Kidney (tissue), 14 donors: ENCODE measurements around the gene KIF5A. TPM values are rescaled to one million over a fixed set of nuclear protein-coding genes. Genes with fewer than 3 reads are reported as not detected.
A peak's percentile ranks its signal among the peaks of the same experiment; 100 is the strongest.

Source experiments
- DNase-seq, 5 donors: peaks; one replicate each; pipeline ENCODE4 v3.0.0-alpha.2; 2013 to 2020
- FAIRE-seq: peaks from 2 replicates; lab custom pipeline; 2012; peaks lifted over from hg19 to GRCh38; lab: Jason Lieb, UNC
- H3K27ac ChIP-seq, 2 donors: one replicate each; pipeline ENCODE4 v1.7.0; 2013; ENCODE audit warnings: low read depth in 2 of 2, low read length in 2 of 2, inconsistent platforms in 1 of 2
- H3K27me3 ChIP-seq: one replicate; pipeline ENCODE4 v1.7.1; 2013; ENCODE audit warnings: low read length, inconsistent platforms; ENCODE audit not compliant: control insufficient read depth, insufficient read depth
- H3K36me3 ChIP-seq, 3 donors: one replicate each; pipeline versions ENCODE4 v1.7.0 to v1.7.1; 2013; ENCODE audit warnings: low read length in 3 of 3, control low read depth in 1 of 3, inconsistent platforms in 1 of 3; ENCODE audit not compliant: insufficient read depth in 3 of 3, control insufficient read depth in 2 of 3
- H3K4me1 ChIP-seq, 3 donors: one replicate each; pipeline versions ENCODE4 v1.7.0 to v1.7.1; 2013; ENCODE audit warnings: low read length in 3 of 3, inconsistent platforms in 1 of 3, low read depth in 1 of 3; ENCODE audit not compliant: control insufficient read depth in 2 of 3, insufficient read depth in 2 of 3
- H3K4me3 ChIP-seq, 3 donors: one replicate each; pipeline versions ENCODE4 v1.7.0 to v1.8.1; 2013; ENCODE audit warnings: low read length in 3 of 3, control low read depth in 1 of 3, inconsistent platforms in 1 of 3
- H3K9ac ChIP-seq, 3 donors: one replicate each; pipeline versions ENCODE4 v1.7.0 to v1.7.1; 2013; ENCODE audit warnings: low read length in 3 of 3, control low read depth in 1 of 3, inconsistent platforms in 1 of 3
- H3K9me3 ChIP-seq, 3 donors: one replicate each; pipeline versions ENCODE4 v1.7.0 to v1.7.1; 2013; ENCODE audit warnings: low read length in 3 of 3, control low read depth in 1 of 3, inconsistent platforms in 1 of 3; ENCODE audit not compliant: control insufficient read depth in 2 of 3, insufficient read depth in 1 of 3
- intact Hi-C: fragments of 100-400 bp; cut with DNase I; formaldehyde crosslinking; loops from one replicate; pipeline ENCODE4 v1.11.1; 2022
- polyA plus RNA-seq: library from polyadenylated mRNA; stranded (reverse); fragments of 350-450 nt; fragmentation: Illumina TruSeq; extraction: RNeasy Lipid Tissue Mini Kit (QIAGEN cat#74804); gene quantifications from one replicate; pipeline ENCODE4 v1.2.3, GENCODE V29; 2014; ENCODE audit warnings: low read depth, low replicate concordance; ENCODE audit not compliant: insufficient read depth
- total RNA-seq: library from RNA; stranded (reverse); fragmentation: NEBNext Ultra II Directional; extraction: Animal tissue kit (Norgen Biotek cat#: 25700); gene quantifications from one replicate; pipeline ENCODE4 v1.2.1, GENCODE V29; 2021
- TF ChIP-seq, protein P1 (sequence below): IDR thresholded peaks from 3 replicates; pipeline ENCODE4 v1.5.1; 2012; ENCODE audit warnings: mild to moderate bottlenecking, moderate library complexity, borderline replicate concordance; ENCODE audit not compliant: insufficient read depth; ENCODE audit errors: extremely low read depth
- donor health status: control.
- donor health status: control.
- donor health status: control.
- donor health status: control.
- donor health status: control.
- donor health status: DM: yes; HTN: yes; CAD: no.
- donor health status: Normal renal cell carcinoma (clear cell type).

The KIF5A gene
- total and polyA plus RNA-seq, 2 donors from 2014 or later, result 0.69 to 1.3 TPM

DNA sequence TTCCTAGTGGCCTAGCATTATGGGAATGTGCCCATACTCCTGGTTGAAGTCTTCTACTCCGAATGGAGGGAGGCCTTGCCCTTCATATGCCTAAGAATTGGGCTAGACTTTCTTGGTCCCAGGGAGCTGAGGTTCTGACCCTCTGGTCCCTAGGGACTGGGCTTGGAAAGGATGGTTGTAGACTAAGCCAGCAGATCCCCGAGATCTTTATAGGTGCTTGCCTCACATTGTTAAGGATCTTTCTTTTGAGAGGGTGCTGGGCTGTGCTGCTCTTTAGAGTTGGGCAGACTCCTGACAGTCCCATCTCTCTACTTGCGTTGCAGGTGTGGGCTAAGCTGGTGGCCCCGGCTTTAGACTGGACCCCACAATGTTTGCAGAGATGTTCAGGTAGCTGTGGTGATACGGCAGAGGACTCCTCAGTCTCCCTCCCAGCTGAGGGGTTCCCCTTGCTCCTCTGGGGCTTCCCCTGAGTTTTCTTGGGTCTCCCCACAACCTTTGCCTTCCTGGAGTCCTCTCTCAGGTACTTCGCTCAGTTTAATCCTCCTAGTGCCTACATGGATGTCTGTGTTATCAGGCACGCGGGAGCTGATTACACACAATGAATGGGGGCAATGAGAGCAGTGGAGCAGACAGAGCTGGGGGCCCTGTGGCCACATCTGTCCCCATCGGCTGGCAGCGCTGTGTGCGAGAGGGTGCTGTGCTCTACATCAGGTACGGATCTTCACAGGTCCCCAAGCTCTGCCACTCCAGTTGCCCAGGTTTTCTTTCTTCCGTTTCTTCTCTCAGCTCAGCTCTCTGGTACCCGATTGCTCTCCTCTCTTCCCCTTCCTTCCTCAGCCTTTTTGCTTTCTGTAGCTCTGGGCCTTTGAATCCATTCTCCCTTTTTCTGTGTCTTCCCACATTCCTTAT, 25.9 kb upstream of the KIF5A start:
- no peaks in the 10 kb centered on the region for H3K9me3 ChIP-seq
- FAIRE-seq (no peak), DNase-seq (no peak)
- H3K4me1 ChIP-seq, result peaks cover 5 to 31% (median 26%) of the 10 kb centered on the region in 3 donors
- intact Hi-C loops, result no loop called here
- peaks cover 0 to 30% (median 2%) of the 10 kb centered on the region in 3 donors for H3K36me3 ChIP-seq
- H3K4me3 ChIP-seq, result peak overlapping the region; percentile 68 to 95 (median 88)
- H3K27me3 ChIP-seq, result no peaks in the 10 kb centered on the region
- TF ChIP-seq, protein P1, sequence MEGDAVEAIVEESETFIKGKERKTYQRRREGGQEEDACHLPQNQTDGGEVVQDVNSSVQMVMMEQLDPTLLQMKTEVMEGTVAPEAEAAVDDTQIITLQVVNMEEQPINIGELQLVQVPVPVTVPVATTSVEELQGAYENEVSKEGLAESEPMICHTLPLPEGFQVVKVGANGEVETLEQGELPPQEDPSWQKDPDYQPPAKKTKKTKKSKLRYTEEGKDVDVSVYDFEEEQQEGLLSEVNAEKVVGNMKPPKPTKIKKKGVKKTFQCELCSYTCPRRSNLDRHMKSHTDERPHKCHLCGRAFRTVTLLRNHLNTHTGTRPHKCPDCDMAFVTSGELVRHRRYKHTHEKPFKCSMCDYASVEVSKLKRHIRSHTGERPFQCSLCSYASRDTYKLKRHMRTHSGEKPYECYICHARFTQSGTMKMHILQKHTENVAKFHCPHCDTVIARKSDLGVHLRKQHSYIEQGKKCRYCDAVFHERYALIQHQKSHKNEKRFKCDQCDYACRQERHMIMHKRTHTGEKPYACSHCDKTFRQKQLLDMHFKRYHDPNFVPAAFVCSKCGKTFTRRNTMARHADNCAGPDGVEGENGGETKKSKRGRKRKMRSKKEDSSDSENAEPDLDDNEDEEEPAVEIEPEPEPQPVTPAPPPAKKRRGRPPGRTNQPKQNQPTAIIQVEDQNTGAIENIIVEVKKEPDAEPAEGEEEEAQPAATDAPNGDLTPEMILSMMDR, result no peak
- H3K9ac ChIP-seq, result peak overlapping the region; percentile 19 to 98 (median 89)
- H3K27ac ChIP-seq, result peak overlapping the region; percentile 89 to 91

DNA sequence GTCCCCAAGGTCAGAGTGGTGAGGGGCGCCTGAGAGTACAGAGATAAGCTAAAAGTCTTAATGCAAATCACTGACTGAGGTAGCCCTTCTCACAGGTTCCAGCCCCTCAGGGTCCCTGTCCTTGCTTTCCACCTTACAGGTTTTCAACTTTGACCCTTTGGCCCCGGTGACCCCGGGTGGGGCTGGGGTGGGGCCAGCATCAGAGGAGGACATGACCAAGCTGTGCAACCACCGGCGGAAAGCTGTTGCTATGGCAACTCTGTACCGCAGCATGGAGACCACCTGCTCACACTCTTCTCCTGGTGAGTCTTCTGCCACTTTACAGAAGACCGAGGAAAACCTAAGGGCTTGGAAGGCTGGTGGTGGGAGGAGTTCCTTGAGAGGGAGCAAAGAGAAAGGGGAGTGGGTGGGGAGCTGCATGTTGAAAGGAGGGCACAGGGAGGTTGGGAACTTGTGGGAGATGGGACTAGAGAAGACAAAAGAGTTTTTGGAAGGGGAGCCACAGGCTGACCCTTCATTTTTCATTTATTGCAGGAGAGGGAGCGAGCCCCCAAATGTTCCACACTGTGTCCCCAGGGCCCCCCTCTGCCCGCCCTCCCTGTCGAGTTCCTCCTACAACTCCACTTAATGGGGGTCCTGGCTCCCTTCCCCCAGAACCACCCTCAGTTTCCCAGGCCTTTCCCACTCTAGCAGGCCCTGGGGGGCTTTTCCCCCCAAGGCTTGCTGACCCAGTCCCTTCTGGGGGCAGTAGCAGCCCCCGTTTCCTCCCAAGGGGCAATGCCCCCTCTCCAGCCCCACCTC, 24.8 kb upstream of the KIF5A start:
- TF ChIP-seq, protein P1, result no peak
- Histone ChIP-seq H3K4me1 (peaks cover 3 to 27% (median 26%) of the 10 kb centered on the region in 3 donors), H3K27ac (no peak overlapping the region), H3K9me3 (no peaks in the 10 kb centered on the region), H3K9ac (no peak overlapping the region), H3K27me3 (no peaks in the 10 kb centered on the region), H3K4me3 (no peak overlapping the region), H3K36me3 (peaks cover 0 to 35% (median 2%) of the 10 kb centered on the region in 3 donors)
- FAIRE-seq (no peak), DNase-seq (peak in 1 of 5 donors; percentile 82)
- intact Hi-C loops, result no loop called here

DNA sequence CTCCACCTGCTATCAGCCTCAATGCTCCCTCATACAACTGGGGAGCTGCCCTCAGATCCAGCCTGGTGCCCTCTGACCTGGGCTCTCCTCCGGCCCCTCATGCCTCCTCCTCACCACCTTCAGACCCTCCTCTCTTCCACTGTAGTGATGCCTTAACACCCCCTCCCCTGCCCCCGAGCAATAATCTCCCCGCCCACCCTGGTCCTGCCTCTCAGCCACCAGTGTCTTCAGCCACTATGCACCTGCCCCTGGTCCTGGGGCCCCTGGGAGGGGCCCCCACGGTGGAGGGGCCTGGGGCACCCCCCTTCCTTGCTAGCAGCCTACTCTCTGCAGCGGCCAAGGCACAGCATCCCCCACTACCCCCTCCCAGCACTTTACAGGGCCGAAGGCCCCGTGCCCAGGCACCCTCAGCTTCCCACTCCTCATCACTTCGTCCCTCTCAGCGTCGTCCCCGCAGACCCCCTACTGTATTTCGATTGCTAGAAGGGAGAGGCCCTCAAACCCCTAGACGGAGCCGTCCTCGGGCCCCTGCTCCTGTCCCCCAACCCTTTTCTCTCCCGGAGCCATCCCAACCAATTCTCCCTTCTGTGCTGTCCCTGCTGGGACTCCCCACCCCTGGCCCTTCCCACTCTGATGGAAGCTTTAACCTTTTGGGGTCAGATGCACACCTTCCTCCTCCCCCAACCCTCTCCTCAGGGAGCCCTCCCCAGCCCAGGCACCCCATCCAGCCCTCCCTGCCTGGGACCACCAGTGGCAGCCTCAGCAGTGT, 24.0 kb upstream of the KIF5A start:
- intact Hi-C loops, result no loop called here
- TF ChIP-seq, protein P1, result no peak
- DNase-seq (no peak), FAIRE-seq (no peak)
- Histone ChIP-seq H3K4me1 (peaks cover 3 to 27% (median 25%) of the 10 kb centered on the region in 3 donors), H3K4me3 (no peak overlapping the region), H3K36me3 (peaks cover 0 to 43% (median 10%) of the 10 kb centered on the region in 3 donors), H3K9me3 (no peaks in the 10 kb centered on the region), H3K27me3 (no peaks in the 10 kb centered on the region), H3K27ac (no peak overlapping the region), H3K9ac (no peak overlapping the region)
